ENCODE data around the gene PPFIBP2.
A peak's percentile ranks its signal among the peaks of the same experiment; 100 is the strongest.

Gene PPFIBP2

DNA sequence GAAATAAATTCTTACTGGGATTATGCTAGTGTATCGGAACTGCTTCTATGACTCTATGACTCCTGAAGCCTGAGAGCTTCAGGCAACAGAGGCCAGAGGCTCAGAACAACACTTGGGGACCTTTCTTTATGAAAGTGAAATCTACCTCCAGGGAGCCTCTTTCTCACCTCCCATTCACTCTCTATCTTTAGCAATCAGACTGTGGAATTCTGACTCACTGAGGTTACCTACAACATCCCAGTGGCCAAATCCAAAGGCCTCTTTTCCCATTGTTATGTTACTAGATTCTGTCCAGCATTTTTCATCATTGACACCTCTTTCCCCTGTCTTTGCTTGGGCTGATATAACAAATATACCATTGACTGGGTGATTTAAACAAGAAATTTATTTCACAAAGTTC lies 173.6 kb downstream of the PPFIBP2 start:
- TF ChIP-seq ZFP30 (CRISPR knock-in tag; IDR thresholded peaks at IDR 0.05), result no peak
- no peak for TF ChIP-seq SNAI2 (CRISPR knock-in tag; IDR thresholded peaks at IDR 0.05)
- TF ChIP-seq, protein P1, sequence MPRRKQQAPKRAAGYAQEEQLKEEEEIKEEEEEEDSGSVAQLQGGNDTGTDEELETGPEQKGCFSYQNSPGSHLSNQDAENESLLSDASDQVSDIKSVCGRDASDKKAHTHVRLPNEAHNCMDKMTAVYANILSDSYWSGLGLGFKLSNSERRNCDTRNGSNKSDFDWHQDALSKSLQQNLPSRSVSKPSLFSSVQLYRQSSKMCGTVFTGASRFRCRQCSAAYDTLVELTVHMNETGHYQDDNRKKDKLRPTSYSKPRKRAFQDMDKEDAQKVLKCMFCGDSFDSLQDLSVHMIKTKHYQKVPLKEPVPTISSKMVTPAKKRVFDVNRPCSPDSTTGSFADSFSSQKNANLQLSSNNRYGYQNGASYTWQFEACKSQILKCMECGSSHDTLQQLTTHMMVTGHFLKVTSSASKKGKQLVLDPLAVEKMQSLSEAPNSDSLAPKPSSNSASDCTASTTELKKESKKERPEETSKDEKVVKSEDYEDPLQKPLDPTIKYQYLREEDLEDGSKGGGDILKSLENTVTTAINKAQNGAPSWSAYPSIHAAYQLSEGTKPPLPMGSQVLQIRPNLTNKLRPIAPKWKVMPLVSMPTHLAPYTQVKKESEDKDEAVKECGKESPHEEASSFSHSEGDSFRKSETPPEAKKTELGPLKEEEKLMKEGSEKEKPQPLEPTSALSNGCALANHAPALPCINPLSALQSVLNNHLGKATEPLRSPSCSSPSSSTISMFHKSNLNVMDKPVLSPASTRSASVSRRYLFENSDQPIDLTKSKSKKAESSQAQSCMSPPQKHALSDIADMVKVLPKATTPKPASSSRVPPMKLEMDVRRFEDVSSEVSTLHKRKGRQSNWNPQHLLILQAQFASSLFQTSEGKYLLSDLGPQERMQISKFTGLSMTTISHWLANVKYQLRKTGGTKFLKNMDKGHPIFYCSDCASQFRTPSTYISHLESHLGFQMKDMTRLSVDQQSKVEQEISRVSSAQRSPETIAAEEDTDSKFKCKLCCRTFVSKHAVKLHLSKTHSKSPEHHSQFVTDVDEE (CRISPR knock-in tag; IDR thresholded peaks at IDR 0.05), result no peak
- ATAC-seq, result no peak

DNA sequence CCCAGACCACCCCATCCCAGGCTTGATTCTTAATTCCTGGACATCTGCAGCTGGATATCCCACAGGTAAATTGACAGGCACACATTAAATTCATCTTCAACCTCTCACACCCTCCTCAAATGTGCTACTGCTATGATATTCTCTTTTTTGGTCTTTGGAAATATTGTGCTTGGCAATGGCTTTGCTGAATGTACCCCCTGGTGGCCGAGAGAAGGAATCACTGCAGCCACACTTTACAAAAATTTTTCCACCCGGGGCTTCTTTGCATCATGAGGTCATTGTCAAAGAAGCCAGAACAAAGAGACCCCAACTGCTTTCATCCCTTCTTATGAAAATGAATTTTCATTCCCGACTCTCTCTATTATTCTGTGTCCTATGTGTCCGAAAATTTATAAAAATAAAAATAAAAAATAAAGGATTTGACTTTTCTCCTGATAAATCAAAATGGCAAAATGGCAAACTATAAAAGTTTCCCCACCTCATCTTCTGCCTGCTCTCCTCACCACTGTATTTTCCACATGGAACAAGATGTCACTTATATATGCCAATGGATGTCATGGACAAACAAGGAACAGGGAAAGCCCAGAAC lies 174.5 kb downstream of the PPFIBP2 start:
- ATAC-seq, result peak; percentile 69

DNA sequence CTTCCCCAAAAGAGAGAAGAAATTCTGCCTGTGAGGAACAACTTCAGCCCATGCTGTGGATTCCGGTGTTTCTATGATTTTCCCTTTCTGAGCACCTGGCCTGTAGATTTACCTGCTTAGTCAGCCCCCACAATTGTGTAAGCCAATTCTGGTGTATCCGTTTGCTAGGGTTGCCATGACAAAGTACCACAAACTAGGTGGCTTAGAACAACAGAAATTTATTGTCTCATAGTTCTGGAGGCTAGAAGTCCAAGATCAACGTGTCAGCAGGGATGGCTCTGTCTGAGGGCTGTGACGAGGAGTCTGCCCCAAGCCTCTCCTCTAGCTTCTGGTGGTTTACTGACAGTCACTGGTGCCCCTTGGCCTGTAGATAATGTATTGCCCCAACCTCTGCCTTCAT lies 175.4 kb downstream of the PPFIBP2 start:
- ATAC-seq, result no peak
- TF ChIP-seq, protein P2, sequence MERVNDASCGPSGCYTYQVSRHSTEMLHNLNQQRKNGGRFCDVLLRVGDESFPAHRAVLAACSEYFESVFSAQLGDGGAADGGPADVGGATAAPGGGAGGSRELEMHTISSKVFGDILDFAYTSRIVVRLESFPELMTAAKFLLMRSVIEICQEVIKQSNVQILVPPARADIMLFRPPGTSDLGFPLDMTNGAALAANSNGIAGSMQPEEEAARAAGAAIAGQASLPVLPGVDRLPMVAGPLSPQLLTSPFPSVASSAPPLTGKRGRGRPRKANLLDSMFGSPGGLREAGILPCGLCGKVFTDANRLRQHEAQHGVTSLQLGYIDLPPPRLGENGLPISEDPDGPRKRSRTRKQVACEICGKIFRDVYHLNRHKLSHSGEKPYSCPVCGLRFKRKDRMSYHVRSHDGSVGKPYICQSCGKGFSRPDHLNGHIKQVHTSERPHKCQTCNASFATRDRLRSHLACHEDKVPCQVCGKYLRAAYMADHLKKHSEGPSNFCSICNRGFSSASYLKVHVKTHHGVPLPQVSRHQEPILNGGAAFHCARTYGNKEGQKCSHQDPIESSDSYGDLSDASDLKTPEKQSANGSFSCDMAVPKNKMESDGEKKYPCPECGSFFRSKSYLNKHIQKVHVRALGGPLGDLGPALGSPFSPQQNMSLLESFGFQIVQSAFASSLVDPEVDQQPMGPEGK (CRISPR knock-in tag; IDR thresholded peaks at IDR 0.05; ENCODE audit: borderline replicate concordance), result no peak
- TF ChIP-seq, protein P1 (CRISPR knock-in tag; IDR thresholded peaks at IDR 0.05), result no peak
- no peak for TF ChIP-seq ZFP30 (CRISPR knock-in tag; IDR thresholded peaks at IDR 0.05)
- TF ChIP-seq ISL1 (CRISPR knock-in tag; IDR thresholded peaks at IDR 0.05), result no peak
- TF ChIP-seq ZC3H10 (CRISPR knock-in tag; IDR thresholded peaks at IDR 0.05), result no peak
- TF ChIP-seq ZNF565 (CRISPR knock-in tag; conservative IDR thresholded peaks at IDR 0.05; ENCODE audit: low read depth), result no peak
- TF ChIP-seq, protein P3, sequence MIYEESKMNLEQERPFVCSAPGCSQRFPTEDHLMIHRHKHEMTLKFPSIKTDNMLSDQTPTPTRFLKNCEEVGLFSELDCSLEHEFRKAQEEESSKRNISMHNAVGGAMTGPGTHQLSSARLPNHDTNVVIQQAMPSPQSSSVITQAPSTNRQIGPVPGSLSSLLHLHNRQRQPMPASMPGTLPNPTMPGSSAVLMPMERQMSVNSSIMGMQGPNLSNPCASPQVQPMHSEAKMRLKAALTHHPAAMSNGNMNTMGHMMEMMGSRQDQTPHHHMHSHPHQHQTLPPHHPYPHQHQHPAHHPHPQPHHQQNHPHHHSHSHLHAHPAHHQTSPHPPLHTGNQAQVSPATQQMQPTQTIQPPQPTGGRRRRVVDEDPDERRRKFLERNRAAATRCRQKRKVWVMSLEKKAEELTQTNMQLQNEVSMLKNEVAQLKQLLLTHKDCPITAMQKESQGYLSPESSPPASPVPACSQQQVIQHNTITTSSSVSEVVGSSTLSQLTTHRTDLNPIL (CRISPR knock-in tag; IDR thresholded peaks at IDR 0.05; ENCODE audit: low read depth), result no peak
- TF ChIP-seq SNAI2 (CRISPR knock-in tag; IDR thresholded peaks at IDR 0.05), result no peak
- TF ChIP-seq BACH2 (CRISPR knock-in tag; IDR thresholded peaks at IDR 0.05; ENCODE audit: borderline replicate concordance), result no peak
- no peak for TF ChIP-seq PPARA (CRISPR knock-in tag; IDR thresholded peaks at IDR 0.05; ENCODE audit: borderline replicate concordance)
- no peak for TF ChIP-seq OSR1 (CRISPR knock-in tag; IDR thresholded peaks at IDR 0.05)
- no peak for TF ChIP-seq ZNF8 (CRISPR knock-in tag; IDR thresholded peaks at IDR 0.05)
- TF ChIP-seq ZFP3 (CRISPR knock-in tag; IDR thresholded peaks at IDR 0.05), result no peak
- TF ChIP-seq ESRRG (CRISPR knock-in tag; IDR thresholded peaks at IDR 0.05), result no peak
- TF ChIP-seq GLIS3 (CRISPR knock-in tag; IDR thresholded peaks at IDR 0.05), result no peak
- TF ChIP-seq ZNF70 (CRISPR knock-in tag; IDR thresholded peaks at IDR 0.05), result no peak

More for the DNA sequence above, 174.5 kb downstream of the PPFIBP2 start:
- TF ChIP-seq PPARA (CRISPR knock-in tag; IDR thresholded peaks at IDR 0.05; ENCODE audit: borderline replicate concordance) (no peak), ZC3H10 (CRISPR knock-in tag; IDR thresholded peaks at IDR 0.05) (no peak), ZNF70 (CRISPR knock-in tag; IDR thresholded peaks at IDR 0.05) (no peak), TOX (CRISPR knock-in tag; IDR thresholded peaks at IDR 0.05; ENCODE audit: borderline replicate concordance) (no peak), ARNTL (CRISPR knock-in tag; IDR thresholded peaks at IDR 0.05; ENCODE audit: borderline replicate concordance, low read depth) (no peak), RARB (CRISPR knock-in tag; IDR thresholded peaks at IDR 0.05) (no peak), ZNF8 (CRISPR knock-in tag; IDR thresholded peaks at IDR 0.05) (no peak), ZFP3 (CRISPR knock-in tag; IDR thresholded peaks at IDR 0.05) (no peak), SNAI2 (CRISPR knock-in tag; IDR thresholded peaks at IDR 0.05) (no peak), BACH2 (CRISPR knock-in tag; IDR thresholded peaks at IDR 0.05; ENCODE audit: borderline replicate concordance) (no peak), OSR1 (CRISPR knock-in tag; IDR thresholded peaks at IDR 0.05) (no peak)
- TF ChIP-seq, protein P4, sequence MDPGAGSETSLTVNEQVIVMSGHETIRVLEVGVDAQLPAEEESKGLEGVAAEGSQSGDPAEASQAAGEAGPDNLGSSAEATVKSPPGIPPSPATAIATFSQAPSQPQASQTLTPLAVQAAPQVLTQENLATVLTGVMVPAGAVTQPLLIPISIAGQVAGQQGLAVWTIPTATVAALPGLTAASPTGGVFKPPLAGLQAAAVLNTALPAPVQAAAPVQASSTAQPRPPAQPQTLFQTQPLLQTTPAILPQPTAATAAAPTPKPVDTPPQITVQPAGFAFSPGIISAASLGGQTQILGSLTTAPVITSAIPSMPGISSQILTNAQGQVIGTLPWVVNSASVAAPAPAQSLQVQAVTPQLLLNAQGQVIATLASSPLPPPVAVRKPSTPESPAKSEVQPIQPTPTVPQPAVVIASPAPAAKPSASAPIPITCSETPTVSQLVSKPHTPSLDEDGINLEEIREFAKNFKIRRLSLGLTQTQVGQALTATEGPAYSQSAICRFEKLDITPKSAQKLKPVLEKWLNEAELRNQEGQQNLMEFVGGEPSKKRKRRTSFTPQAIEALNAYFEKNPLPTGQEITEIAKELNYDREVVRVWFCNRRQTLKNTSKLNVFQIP (CRISPR knock-in tag; IDR thresholded peaks at IDR 0.05; ENCODE audit: borderline replicate concordance, low read depth), result no peak
- TF ChIP-seq, protein P2 (CRISPR knock-in tag; IDR thresholded peaks at IDR 0.05; ENCODE audit: borderline replicate concordance), result no peak
- TF ChIP-seq, protein P3 (CRISPR knock-in tag; IDR thresholded peaks at IDR 0.05; ENCODE audit: low read depth), result no peak

Measured in SK-N-SH treated with all-trans-retinoic acid at 6 μM for 48 hours (cell line).